HL-60 (cell line): Measurements from ENCODE around the gene PIEZO1.

Experiments
- SPI1 ChIP-seq: IDR thresholded peaks from 2 replicates; pipeline ENCODE4 v1.6.1; 2012; ENCODE audit warnings: low read depth, mild to moderate bottlenecking, borderline replicate concordance
- TF ChIP-seq, protein P1 (sequence below): IDR thresholded peaks from 2 replicates; pipeline ENCODE4 v1.6.1; 2012; ENCODE audit warnings: low read depth; ENCODE audit not compliant: insufficient replicate concordance
- TF ChIP-seq, protein P2 (sequence below): IDR thresholded peaks from one replicate; pipeline ENCODE4 v1.5.1; 2011; ENCODE audit warnings: low read length, control low read depth, inconsistent platforms; ENCODE audit not compliant: insufficient read depth

DNA sequence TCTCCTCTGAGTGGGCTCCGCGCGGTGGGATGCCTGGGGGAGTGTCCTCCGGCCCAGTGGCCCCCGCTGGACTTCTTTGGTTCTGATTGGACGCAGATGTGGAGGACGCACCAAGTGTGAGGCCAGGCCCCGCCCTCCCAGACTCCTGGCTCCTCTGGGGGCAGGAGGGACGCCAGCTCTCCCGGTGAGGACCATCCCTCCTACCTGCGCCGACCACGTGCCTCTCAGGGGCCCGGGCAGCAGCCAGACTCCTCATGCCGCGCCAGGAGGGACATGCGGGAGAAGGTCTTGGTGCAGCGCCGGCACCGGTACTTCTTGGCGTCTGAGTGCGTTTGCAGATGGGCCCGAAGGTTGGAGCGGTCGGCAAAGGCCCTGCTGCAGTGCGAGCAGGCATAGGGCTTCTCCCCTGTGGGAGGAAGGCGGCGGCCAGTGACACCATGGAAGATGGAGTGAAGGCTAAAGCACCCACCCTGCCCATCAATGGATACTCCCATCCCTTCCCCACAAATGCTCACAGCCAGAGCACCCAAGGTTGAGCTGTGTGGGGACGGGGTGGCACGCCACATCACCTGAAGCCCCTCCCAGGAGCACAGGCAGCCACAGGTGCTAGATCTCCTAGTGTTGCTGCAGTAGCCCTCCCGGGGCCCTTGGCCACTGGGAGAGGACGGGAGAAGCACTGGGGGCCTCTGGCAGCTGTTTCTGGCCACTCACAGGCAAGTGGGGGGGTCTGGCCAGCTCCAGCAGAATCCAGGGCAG, 106.6 kb downstream of the PIEZO1 start:
- TF ChIP-seq, protein P1, sequence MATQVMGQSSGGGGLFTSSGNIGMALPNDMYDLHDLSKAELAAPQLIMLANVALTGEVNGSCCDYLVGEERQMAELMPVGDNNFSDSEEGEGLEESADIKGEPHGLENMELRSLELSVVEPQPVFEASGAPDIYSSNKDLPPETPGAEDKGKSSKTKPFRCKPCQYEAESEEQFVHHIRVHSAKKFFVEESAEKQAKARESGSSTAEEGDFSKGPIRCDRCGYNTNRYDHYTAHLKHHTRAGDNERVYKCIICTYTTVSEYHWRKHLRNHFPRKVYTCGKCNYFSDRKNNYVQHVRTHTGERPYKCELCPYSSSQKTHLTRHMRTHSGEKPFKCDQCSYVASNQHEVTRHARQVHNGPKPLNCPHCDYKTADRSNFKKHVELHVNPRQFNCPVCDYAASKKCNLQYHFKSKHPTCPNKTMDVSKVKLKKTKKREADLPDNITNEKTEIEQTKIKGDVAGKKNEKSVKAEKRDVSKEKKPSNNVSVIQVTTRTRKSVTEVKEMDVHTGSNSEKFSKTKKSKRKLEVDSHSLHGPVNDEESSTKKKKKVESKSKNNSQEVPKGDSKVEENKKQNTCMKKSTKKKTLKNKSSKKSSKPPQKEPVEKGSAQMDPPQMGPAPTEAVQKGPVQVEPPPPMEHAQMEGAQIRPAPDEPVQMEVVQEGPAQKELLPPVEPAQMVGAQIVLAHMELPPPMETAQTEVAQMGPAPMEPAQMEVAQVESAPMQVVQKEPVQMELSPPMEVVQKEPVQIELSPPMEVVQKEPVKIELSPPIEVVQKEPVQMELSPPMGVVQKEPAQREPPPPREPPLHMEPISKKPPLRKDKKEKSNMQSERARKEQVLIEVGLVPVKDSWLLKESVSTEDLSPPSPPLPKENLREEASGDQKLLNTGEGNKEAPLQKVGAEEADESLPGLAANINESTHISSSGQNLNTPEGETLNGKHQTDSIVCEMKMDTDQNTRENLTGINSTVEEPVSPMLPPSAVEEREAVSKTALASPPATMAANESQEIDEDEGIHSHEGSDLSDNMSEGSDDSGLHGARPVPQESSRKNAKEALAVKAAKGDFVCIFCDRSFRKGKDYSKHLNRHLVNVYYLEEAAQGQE = no peak
- no peak for TF ChIP-seq SPI1
- TF ChIP-seq, protein P2, sequence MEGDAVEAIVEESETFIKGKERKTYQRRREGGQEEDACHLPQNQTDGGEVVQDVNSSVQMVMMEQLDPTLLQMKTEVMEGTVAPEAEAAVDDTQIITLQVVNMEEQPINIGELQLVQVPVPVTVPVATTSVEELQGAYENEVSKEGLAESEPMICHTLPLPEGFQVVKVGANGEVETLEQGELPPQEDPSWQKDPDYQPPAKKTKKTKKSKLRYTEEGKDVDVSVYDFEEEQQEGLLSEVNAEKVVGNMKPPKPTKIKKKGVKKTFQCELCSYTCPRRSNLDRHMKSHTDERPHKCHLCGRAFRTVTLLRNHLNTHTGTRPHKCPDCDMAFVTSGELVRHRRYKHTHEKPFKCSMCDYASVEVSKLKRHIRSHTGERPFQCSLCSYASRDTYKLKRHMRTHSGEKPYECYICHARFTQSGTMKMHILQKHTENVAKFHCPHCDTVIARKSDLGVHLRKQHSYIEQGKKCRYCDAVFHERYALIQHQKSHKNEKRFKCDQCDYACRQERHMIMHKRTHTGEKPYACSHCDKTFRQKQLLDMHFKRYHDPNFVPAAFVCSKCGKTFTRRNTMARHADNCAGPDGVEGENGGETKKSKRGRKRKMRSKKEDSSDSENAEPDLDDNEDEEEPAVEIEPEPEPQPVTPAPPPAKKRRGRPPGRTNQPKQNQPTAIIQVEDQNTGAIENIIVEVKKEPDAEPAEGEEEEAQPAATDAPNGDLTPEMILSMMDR = no peak
